Breast epithelium (tissue), 3 donors: Measurements from ENCODE around the gene PTPRG.

ENCODE experiments used
- POLR2AphosphoS5 ChIP-seq, 3 donors: sonication (generic); formaldehyde crosslinking; IDR thresholded peaks; one replicate each; pipeline ENCODE4 v1.6.1; 2017; ENCODE audit warnings: antibody characterized with exemption in 3 of 3
- TF ChIP-seq, protein P1 (sequence below), 3 donors: fragments of 450-650 bp; IDR thresholded peaks; one replicate each; pipeline ENCODE4 v1.5.1; 2016 to 2017; ENCODE audit warnings: antibody characterized with exemption in 3 of 3, mild to moderate bottlenecking in 3 of 3, moderate library complexity in 3 of 3

- TF ChIP-seq, protein P1, sequence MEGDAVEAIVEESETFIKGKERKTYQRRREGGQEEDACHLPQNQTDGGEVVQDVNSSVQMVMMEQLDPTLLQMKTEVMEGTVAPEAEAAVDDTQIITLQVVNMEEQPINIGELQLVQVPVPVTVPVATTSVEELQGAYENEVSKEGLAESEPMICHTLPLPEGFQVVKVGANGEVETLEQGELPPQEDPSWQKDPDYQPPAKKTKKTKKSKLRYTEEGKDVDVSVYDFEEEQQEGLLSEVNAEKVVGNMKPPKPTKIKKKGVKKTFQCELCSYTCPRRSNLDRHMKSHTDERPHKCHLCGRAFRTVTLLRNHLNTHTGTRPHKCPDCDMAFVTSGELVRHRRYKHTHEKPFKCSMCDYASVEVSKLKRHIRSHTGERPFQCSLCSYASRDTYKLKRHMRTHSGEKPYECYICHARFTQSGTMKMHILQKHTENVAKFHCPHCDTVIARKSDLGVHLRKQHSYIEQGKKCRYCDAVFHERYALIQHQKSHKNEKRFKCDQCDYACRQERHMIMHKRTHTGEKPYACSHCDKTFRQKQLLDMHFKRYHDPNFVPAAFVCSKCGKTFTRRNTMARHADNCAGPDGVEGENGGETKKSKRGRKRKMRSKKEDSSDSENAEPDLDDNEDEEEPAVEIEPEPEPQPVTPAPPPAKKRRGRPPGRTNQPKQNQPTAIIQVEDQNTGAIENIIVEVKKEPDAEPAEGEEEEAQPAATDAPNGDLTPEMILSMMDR (IDR thresholded peaks at IDR 0.05), result no peak
- TF ChIP-seq POLR2AphosphoS5 (IDR thresholded peaks at IDR 0.05), result no peak
Measured at GRCh38 chr3:61532739-61533500, 28.5 kb upstream of the PTPRG start.
